Stomach smooth muscle (tissue), 2 donors: Measurements from ENCODE around the gene TRIM74.
"Not testable (repeated sequence)": the region's sequence is repeated elsewhere in the genome, so short reads cannot be mapped to it uniquely, and the experiment has no call there.

Experiments used
- H3K27ac ChIP-seq: one replicate; pipeline ENCODE4 v1.7.0; 2013; ENCODE audit warnings: mild to moderate bottlenecking, low read length, inconsistent platforms
- H3K27me3 ChIP-seq, 2 donors: one replicate each; pipeline ENCODE4 v1.7.0; 2013; ENCODE audit warnings: low read length in 2 of 2; ENCODE audit not compliant: insufficient read depth in 2 of 2, control insufficient read depth in 1 of 2
- H3K36me3 ChIP-seq, 2 donors: one replicate each; pipeline ENCODE4 v1.7.0; 2013; ENCODE audit warnings: low read length in 2 of 2; ENCODE audit not compliant: control insufficient read depth in 2 of 2, insufficient read depth in 2 of 2
- H3K4me1 ChIP-seq: one replicate; pipeline ENCODE4 v1.7.0; 2013; ENCODE audit warnings: low read length; ENCODE audit not compliant: control insufficient read depth, insufficient read depth
- H3K4me3 ChIP-seq, 2 donors: one replicate each; pipeline ENCODE4 v1.7.0; 2013; ENCODE audit warnings: low read length in 2 of 2
- H3K9ac ChIP-seq, 2 donors: one replicate each; pipeline ENCODE4 v1.7.0; 2013; ENCODE audit warnings: low read length in 2 of 2, mild to moderate bottlenecking in 1 of 2
- H3K9me3 ChIP-seq, 2 donors: one replicate each; pipeline ENCODE4 v1.7.0; 2013; ENCODE audit warnings: low read length in 2 of 2; ENCODE audit not compliant: control insufficient read depth in 2 of 2
- donor health status: healthy.
- donor health status: Pancreatic carcinoma.

TRIM74 gene

GRCh38 chr7:72927791-72928190 is 41.5 kb downstream of the TRIM74 start:
- H3K4me3 ChIP-seq, H3K27ac ChIP-seq, H3K27me3 ChIP-seq, H3K9me3 ChIP-seq, H3K9ac ChIP-seq, H3K4me1 ChIP-seq: not testable (repeated sequence)
- peaks cover 18 to 27% of the 10 kb centered on the region in 2 donors for H3K36me3 ChIP-seq

- Histone ChIP-seq H3K27me3 (no peaks in the 10 kb centered on the region), H3K4me3 (peak overlapping the region; percentile 79 to 95), H3K36me3 (peaks cover 18 to 27% of the 10 kb centered on the region in 2 donors), H3K4me1 (peaks cover 9% of the 10 kb centered on the region), H3K9ac (peak overlapping the region; percentile 92 to 99), H3K9me3 (no peaks in the 10 kb centered on the region), H3K27ac (peak overlapping the region; percentile 94)
Measured at GRCh38 chr7:72925546-72926120, 43.6 kb downstream of the TRIM74 start.

GRCh38 chr7:72924733-72925545 is 44.3 kb downstream of the TRIM74 start, which contains the start of gene POM121:
Gene POM121 (plus strand): TSS chr7:72925095. CDS start chr7:72925122, 27 bp downstream.
- no peaks in the 10 kb centered on the region for H3K9me3 ChIP-seq
- peaks cover 9% of the 10 kb centered on the region for H3K4me1 ChIP-seq
- H3K27ac ChIP-seq = peak within 1 kb of the TSS; percentile 94
- H3K9ac ChIP-seq = peak within 1 kb of the TSS; percentile 92 to 99
- H3K4me3 ChIP-seq = peak within 1 kb of the TSS; percentile 79 to 95
- H3K27me3 ChIP-seq = no peaks in the 10 kb centered on the region
- H3K36me3 ChIP-seq = peaks cover 18 to 20% of the 10 kb centered on the region in 2 donors

- no peaks in the 10 kb centered on the region for H3K9me3 ChIP-seq
- H3K4me3 ChIP-seq = peak overlapping the region; percentile 79 to 95
- H3K9ac ChIP-seq = peak overlapping the region; percentile 92 to 99
- H3K27ac ChIP-seq = peak overlapping the region; percentile 94
- peaks cover 16 to 18% of the 10 kb centered on the region in 2 donors for H3K36me3 ChIP-seq
- H3K4me1 ChIP-seq = peaks cover 10% of the 10 kb centered on the region
- H3K27me3 ChIP-seq = no peaks in the 10 kb centered on the region
Measured at GRCh38 chr7:72924386-72924732, 44.9 kb downstream of the TRIM74 start.

GRCh38 chr7:72919256-72919775 is 50.0 kb downstream of the TRIM74 start:
- Histone ChIP-seq H3K27me3 (no peaks in the 10 kb centered on the region), H3K9ac (no peak overlapping the region), H3K4me1 (peaks cover 5% of the 10 kb centered on the region), H3K27ac (no peak overlapping the region), H3K9me3 (no peaks in the 10 kb centered on the region), H3K36me3 (peaks cover 0 to 2% of the 10 kb centered on the region in 2 donors), H3K4me3 (no peak overlapping the region)

- not testable (repeated sequence) for H3K9ac ChIP-seq, H3K27me3 ChIP-seq, H3K9me3 ChIP-seq, H3K4me3 ChIP-seq, H3K4me1 ChIP-seq, H3K27ac ChIP-seq
- peaks cover 8 to 10% of the 10 kb centered on the region in 2 donors for H3K36me3 ChIP-seq
Measured at GRCh38 chr7:72914756-72915525, 54.3 kb downstream of the TRIM74 start.

GRCh38 chr7:72913750-72914149 is 55.5 kb downstream of the TRIM74 start:
- H3K27me3 ChIP-seq, H3K9me3 ChIP-seq, H3K27ac ChIP-seq, H3K4me1 ChIP-seq, H3K4me3 ChIP-seq, H3K9ac ChIP-seq: not testable (repeated sequence)
- H3K36me3 ChIP-seq = peaks cover 8 to 10% of the 10 kb centered on the region in 2 donors

- H3K27me3 ChIP-seq, H3K27ac ChIP-seq, H3K9ac ChIP-seq, H3K4me3 ChIP-seq, H3K9me3 ChIP-seq, H3K4me1 ChIP-seq: not testable (repeated sequence)
- H3K36me3 ChIP-seq = peaks cover 6 to 10% of the 10 kb centered on the region in 2 donors
Measured at GRCh38 chr7:72911395-72911794, 57.9 kb downstream of the TRIM74 start.
